ENCODE measurements around the gene LRRC7.

Gene LRRC7

GRCh38 chr1:69587391-69587790 lies 19.7 kb downstream of the LRRC7 start:
- DNase-seq (ENCODE audit: extremely low read depth in 1 of 2, low read depth in 1 of 2), result no peak

- no peak for DNase-seq (ENCODE audit: extremely low read depth in 1 of 2, low read depth in 1 of 2)
Observed at GRCh38 chr1:69589799-69590198, 22.1 kb downstream of the LRRC7 start.

GRCh38 chr1:69592341-69592740 lies 24.6 kb downstream of the LRRC7 start:
- no peak for DNase-seq (ENCODE audit: extremely low read depth in 1 of 2, low read depth in 1 of 2)

DNA sequence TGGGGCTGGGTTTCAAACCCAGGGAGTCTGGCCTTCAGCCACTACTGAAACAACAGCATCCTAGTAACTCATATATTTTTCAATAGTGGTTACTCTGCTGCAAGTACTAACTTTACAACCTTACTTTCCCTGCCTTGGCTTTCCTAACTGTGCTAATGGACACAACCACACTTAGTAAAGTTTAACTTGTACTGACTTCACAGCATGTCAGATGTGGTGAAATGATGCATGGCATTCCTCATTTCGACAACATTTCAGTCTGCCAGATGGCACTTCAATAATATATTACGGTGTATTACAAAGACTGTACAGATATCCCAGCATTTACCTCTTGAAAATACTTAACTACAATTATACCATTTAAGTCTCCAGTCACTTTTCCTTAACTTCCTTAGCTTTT lies 27.8 kb downstream of the LRRC7 start:
- no peak for DNase-seq (ENCODE audit: extremely low read depth in 1 of 2, low read depth in 1 of 2)

DNA sequence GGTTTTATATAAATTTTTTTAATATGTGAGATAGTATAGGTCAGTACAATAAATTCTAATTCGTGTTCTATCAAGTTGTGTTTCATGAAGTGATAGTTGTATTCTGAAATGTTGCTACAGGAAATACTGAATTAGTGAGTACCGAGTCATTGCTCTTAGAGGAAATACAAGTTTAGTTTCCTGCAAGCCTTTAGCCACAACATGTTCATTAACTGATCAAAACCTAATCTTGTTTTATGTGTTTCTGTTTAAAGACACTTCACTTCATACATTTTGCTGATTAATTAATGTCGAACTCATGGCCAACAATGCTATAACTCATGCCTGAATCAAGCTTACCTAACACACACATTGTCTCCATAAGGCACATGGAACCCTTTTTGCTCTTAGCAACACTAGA lies 43.6 kb downstream of the LRRC7 start:
- no peak for DNase-seq (ENCODE audit: extremely low read depth in 1 of 2, low read depth in 1 of 2)

GRCh38 chr1:69613414-69613813 lies 45.7 kb downstream of the LRRC7 start:
- no peak for DNase-seq (ENCODE audit: extremely low read depth in 1 of 2, low read depth in 1 of 2)

- DNase-seq (ENCODE audit: extremely low read depth in 1 of 2, low read depth in 1 of 2), result no peak
Observed at GRCh38 chr1:69638673-69639072, 71.0 kb downstream of the LRRC7 start.

DNA sequence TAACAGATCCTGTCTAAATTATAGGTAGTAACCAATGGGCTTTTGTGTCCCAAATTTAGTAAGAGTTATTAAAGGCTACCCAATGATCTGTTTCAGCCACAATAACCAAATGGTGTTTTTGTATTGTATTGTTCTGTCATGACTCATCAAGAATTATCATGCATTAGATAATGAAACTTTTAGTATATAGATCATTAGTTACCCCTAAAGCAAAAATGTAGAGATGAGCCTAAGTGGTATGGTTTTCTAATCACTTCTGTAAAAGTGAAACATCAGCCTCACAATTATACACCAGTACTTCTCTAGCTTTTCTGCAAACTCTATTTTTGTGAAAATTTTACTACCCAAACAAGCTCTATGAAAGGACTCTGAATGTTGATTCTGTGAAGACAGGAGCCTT lies 71.4 kb downstream of the LRRC7 start:
- no peak for DNase-seq (ENCODE audit: extremely low read depth in 1 of 2, low read depth in 1 of 2)

- no peak for DNase-seq (ENCODE audit: extremely low read depth in 1 of 2, low read depth in 1 of 2)
Observed at GRCh38 chr1:69643266-69643665, 75.5 kb downstream of the LRRC7 start.

GRCh38 chr1:69645477-69645876 lies 77.8 kb downstream of the LRRC7 start:
- DNase-seq (ENCODE audit: extremely low read depth in 1 of 2, low read depth in 1 of 2), result no peak

DNA sequence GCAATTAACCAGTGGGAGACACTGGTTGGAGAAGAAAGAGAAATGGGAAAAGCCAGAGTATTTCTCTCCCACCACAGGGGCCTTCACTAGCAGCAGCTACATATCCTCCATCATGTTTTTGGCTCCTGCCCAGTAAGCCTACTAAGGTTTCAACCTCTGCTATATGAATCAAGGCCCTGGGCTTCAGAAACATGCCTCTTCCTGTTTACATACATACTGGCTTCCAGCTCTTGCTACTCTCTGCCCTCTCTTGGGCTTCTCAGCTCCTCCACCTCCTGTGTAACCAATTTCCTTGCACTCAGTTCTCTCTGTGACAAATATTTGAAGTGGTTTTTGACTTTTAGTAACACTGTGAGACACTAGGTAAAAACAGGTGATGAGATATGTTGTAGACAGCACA lies 80.8 kb downstream of the LRRC7 start:
- DNase-seq (ENCODE audit: extremely low read depth in 1 of 2, low read depth in 1 of 2), result no peak

GRCh38 chr1:69649383-69649990 lies 81.8 kb downstream of the LRRC7 start:
- no peak for DNase-seq (ENCODE audit: extremely low read depth in 1 of 2, low read depth in 1 of 2)

- DNase-seq (ENCODE audit: extremely low read depth in 1 of 2, low read depth in 1 of 2), result no peak
Observed at GRCh38 chr1:69650779-69651178, 83.1 kb downstream of the LRRC7 start.

- DNase-seq (ENCODE audit: extremely low read depth in 1 of 2, low read depth in 1 of 2), result no peak
Observed at GRCh38 chr1:69651656-69652055, 83.9 kb downstream of the LRRC7 start.

DNA sequence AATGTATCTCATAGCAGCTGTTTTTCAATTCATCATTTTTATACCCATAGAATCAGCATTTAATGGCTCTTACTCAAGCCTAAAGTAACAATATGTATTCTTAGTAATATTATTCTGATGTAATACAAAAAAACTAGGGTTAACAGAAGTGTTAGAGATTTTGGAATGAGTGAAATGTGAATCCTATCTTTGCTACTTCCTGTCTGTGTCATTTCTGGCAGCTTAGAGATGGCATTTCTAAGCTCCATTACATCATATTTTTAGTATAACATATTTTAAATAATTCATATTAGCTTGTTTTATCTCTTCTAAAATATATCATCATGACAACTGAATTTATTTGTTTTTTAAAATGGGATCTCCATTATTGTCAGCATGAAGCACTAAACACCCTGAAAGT lies 90.2 kb downstream of the LRRC7 start:
- no peak for DNase-seq (ENCODE audit: extremely low read depth in 1 of 2, low read depth in 1 of 2)

- no peak for DNase-seq (ENCODE audit: extremely low read depth in 1 of 2, low read depth in 1 of 2)
Observed at GRCh38 chr1:69661686-69662085, 94.0 kb downstream of the LRRC7 start.

DNA sequence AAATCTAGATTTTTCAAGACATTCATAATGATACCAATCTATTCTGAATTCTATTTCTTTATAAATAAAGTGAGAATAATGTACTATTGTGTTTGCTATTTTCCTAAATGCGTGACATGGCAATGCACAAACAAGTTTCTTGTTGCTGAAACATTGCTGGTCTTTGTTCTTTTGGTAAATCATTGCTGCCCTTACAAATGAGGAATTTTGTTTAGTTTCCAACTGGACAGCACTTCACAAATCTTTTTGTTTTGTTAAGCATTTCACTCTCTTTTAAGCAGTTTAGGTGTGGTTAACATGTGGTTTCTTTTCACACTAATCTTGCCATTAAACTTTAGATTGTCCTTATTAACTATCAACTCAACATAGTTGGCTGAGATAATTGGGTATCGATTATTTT lies 94.6 kb downstream of the LRRC7 start:
- no peak for DNase-seq (ENCODE audit: extremely low read depth in 1 of 2, low read depth in 1 of 2)

GRCh38 chr1:69671363-69672010 lies 103.8 kb downstream of the LRRC7 start:
- DNase-seq (ENCODE audit: extremely low read depth in 1 of 2, low read depth in 1 of 2), result no peak

DNA sequence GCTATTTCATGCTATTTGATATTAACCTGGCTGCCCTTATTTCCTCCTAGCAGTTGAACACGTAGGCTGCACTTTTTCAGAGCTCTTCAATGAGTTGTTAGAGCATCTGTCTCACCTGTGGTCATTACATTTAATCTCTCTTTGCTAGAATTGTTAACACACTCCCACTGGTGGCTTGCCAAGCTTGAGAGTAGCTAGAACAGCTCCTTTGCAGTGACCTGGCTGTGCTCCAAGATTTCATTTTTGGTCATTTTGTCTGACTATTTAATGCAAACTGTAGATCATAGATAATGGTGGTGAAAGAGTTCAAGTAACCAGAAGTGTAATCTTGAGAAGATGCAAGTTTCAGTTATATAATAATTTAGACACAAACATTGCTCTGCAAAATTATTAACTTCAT lies 105.6 kb downstream of the LRRC7 start:
- DNase-seq (ENCODE audit: extremely low read depth in 1 of 2, low read depth in 1 of 2), result no peak

- DNase-seq (ENCODE audit: extremely low read depth in 1 of 2, low read depth in 1 of 2), result no peak
Observed at GRCh38 chr1:69679965-69680364, 112.2 kb downstream of the LRRC7 start.

DNA sequence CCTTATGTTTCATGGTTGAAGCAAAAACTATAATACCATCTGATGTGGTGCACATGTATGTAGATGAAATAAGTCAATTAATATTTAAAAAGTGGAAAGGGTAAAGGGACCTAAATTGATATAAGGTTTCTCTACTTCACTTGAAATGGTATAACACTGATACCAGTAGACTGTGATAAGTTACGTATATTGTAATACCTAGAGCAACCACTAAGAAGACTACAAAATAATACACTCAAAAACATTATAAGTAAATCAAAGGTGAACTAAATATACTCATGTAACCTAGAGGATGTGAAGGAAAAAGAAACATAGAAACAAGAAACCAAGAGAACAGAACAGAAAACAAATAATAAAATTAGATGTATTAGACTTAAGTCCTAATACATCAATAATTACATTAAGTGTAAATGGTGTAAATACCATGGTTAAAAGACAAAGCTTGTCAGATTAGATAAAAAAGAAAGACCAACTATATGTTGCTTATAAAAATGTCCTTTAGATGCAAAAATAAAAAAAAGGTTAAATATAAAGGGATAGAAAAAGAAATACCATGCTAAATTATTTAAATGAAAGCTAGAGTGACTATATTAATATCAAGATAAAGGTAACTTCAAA lies 118.8 kb downstream of the LRRC7 start:
- no peak for DNase-seq (ENCODE audit: extremely low read depth in 1 of 2, low read depth in 1 of 2)

DNA sequence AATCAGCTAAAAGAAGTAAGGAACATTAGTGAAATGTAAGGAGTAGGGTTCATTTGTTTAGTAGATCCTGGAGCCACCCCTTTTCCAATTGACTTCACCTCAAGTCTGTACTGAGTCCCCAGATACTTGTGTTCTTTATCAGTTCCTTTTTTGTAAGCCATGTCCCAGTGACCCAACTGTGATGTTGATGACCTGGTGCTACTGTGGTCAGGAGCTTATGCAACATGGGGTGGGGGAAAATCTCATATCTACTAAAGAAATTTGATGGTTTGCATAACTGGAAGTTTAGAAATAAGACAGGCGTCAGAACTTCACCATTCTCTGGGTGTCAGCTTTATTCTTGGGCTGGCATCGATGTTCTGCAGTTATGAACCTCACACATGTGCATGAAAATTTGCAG lies 120.5 kb downstream of the LRRC7 start:
- DNase-seq (ENCODE audit: extremely low read depth in 1 of 2, low read depth in 1 of 2), result no peak

- no peak for DNase-seq (ENCODE audit: extremely low read depth in 1 of 2, low read depth in 1 of 2)
Observed at GRCh38 chr1:69691179-69691578, 123.5 kb downstream of the LRRC7 start.
